ENCODE data around the gene SFXN4.
"Not testable (repeated sequence)": the region's sequence is repeated elsewhere in the genome, so short reads cannot be mapped to it uniquely, and the experiment has no call there.

SFXN4 gene

DNA sequence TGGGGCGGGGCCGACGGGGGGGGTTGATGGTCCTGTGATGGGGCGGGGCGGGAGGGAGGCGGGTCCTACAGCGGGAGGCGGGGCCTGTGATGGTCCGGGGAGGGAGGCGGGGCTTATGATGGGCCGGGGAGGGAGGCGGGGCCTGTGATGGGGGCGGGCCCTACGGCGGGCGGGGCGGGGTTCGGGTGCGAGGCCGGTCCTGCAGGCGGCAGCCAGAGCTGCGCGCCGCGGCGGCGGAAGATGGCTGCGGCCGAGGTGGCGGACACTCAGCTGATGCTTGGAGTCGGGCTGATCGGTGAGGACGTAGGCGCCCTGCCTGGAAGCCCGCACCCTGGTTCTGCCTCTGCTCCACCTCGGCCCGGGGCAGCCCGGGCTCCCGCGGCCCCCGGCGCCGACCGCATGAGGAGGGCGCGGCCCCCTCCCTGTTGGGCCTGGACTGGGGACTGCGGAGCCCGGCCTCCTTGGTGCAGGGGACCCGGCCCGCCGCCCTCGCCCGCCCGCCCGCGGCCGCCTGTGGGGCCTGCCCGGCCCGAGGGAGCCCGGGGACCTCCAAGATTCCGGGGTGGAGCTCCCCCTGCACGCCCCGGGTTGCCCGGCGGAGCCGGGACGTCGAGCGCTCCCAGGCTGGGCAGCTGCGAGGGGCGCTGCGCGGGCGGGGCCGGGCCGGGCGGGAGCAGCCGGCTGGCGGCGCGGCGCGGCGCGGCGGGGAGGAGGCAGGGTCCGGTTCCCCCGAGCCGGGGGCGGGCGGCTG, 61.4 kb downstream of the SFXN4 start, which contains the start of gene DENND10:
DENND10 (plus strand) TSS at position 211 of the 751 bp plus-strand sequence; CDS start at position 241, 30 bp downstream.
- peak within 1 kb of the TSS; percentile 73 to 74 for H3K4me3 ChIP-seq (ENCODE audit: low read depth in 1 of 2, low read length in 2 of 2)
- no peaks in the 10 kb centered on the region for H3K9me3 ChIP-seq (ENCODE audit: control insufficient read depth in 1 of 2, low read length in 2 of 2)
- peaks cover 0 to 6% of the 10 kb centered on the region in 2 donors for H3K36me3 ChIP-seq (ENCODE audit: control insufficient read depth in 1 of 2, insufficient read depth in 2 of 2, low read length in 2 of 2)
- H3K27me3 ChIP-seq (ENCODE audit: low read depth, low read length): no peaks in the 10 kb centered on the region
- H3K27ac ChIP-seq (ENCODE audit: low read length): peak within 1 kb of the TSS; percentile 39
- H3K4me1 ChIP-seq (ENCODE audit: control insufficient read depth in 1 of 2, insufficient read depth in 2 of 2, low read length in 2 of 2): peaks cover 5 to 10% of the 10 kb centered on the region in 2 donors

DNA sequence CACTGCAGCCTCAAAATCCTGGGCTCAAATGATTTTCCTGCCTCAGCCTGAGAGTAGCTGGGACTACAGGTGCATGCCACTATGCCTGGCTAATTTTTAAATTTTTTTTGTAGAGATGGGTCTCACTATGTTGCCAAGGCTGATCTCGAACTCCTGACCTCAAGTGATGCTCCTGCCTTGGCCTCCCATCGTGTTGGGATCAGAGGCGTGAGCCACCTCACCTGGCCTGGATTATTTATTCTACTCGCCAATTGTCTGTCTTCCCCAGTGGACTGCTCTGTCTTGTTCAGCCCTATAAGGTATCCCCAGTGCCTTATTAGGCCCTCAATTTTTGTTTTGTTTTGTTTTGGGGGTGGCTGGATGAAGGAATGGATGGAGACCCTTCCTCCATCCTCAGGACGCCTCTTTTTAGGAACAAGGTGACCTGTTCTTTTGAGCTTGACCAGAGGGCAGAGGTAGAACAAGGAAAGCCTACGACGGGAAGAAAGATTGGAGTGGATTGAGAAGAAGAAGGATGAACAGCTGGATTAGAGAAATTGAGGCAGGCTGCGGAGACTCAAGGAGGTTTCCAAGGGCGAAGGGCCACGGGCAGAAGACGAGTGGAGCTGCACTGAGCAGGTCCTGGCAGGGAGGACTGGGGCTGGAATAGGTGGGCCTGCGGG, 62.1 kb downstream of the SFXN4 start:
- no peak overlapping the region for H3K27ac ChIP-seq (ENCODE audit: low read length)
- no peaks in the 10 kb centered on the region for H3K9me3 ChIP-seq (ENCODE audit: control insufficient read depth in 1 of 2, low read length in 2 of 2)
- peaks cover 5 to 10% of the 10 kb centered on the region in 2 donors for H3K4me1 ChIP-seq (ENCODE audit: control insufficient read depth in 1 of 2, insufficient read depth in 2 of 2, low read length in 2 of 2)
- H3K36me3 ChIP-seq (ENCODE audit: control insufficient read depth in 1 of 2, insufficient read depth in 2 of 2, low read length in 2 of 2): no peaks in the 10 kb centered on the region
- no peak overlapping the region for H3K4me3 ChIP-seq (ENCODE audit: low read depth in 1 of 2, low read length in 2 of 2)
- no peaks in the 10 kb centered on the region for H3K27me3 ChIP-seq (ENCODE audit: low read depth, low read length)

DNA sequence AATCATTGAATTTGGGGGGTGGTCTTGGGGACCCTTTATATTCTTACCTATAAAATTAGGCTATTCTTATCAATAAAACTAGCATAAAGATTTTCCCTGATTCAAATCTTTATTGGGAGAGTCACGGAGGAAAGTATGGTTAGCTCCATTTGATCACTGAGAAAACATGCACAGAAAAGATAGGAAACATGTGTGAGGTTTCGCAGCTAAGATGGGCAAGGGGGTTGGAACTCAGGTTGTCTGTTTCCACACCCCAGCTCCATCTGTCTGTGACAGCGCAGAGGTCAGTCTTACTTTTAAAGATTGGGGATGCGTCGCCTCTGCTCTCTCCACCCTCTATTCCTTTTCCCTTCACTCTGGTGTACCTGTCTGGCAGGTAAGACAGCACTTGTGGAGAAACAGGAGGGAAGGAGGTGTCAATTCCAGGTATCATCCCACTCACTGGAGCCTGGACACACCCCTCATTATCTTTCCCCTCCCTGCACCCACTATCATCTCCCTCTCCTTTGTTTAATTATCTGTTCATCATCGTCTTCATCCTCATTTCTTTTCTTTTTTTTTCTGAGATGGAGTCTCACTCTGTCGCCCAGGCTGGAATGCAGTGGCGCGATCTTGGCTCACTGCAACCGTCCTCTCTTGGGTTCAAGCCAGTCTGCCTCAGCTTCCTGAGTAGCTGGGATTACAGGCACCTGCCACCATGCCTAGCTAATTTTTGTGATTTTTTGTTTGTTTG, 64.0 kb downstream of the SFXN4 start:
- peaks cover 5 to 10% of the 10 kb centered on the region in 2 donors for H3K4me1 ChIP-seq (ENCODE audit: control insufficient read depth in 1 of 2, insufficient read depth in 2 of 2, low read length in 2 of 2)
- no peaks in the 10 kb centered on the region for H3K9me3 ChIP-seq (ENCODE audit: control insufficient read depth in 1 of 2, low read length in 2 of 2)
- no peak overlapping the region for H3K4me3 ChIP-seq (ENCODE audit: low read depth in 1 of 2, low read length in 2 of 2)
- no peaks in the 10 kb centered on the region for H3K36me3 ChIP-seq (ENCODE audit: control insufficient read depth in 1 of 2, insufficient read depth in 2 of 2, low read length in 2 of 2)
- H3K27ac ChIP-seq (ENCODE audit: low read length): no peak overlapping the region
- H3K27me3 ChIP-seq (ENCODE audit: low read depth, low read length): no peaks in the 10 kb centered on the region

DNA sequence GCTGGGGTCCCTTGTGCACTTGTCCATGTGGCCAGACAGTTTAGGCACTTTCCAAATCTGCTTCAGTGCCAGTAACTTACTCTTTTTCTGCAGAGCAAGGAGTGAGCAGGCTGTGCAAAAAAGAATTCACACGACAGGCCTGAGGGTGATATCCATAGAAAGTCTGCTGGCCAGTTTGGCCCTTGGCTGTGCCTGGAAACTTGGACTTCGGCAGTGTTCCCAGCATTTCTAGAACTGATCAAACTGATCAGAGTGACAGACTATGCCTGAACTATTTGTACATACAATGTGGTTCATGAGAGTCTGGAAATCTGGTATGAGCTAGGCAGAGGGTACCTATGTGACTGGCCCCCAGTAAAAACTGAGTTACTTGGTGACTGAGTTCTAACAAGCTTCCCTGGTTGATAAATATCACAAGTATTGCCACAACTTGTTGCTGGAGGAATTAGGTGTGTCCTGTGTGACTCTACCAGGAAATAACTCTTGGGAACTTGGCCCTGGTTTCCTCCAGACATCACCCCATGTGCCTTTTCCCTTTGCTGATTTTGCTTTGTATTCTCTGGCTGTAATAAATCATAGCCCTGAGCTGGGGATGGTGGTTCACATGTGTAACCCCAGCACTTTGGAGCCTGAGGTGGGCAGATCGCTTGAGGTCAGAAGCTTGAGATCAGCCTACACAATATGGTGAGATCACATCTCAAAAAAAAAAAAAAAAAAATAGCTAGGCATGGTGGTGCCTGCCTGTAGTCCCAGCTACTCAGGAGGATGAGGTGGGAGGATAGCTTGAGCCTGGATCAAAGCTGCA, 64.9 kb downstream of the SFXN4 start:
- Histone ChIP-seq H3K4me3 (ENCODE audit: low read depth in 1 of 2, low read length in 2 of 2) (no peak overlapping the region), H3K27me3 (ENCODE audit: low read depth, low read length) (no peaks in the 10 kb centered on the region), H3K27ac (ENCODE audit: low read length) (peak overlapping the region; percentile 19), H3K36me3 (ENCODE audit: control insufficient read depth in 1 of 2, insufficient read depth in 2 of 2, low read length in 2 of 2) (no peaks in the 10 kb centered on the region), H3K9me3 (ENCODE audit: control insufficient read depth in 1 of 2, low read length in 2 of 2) (no peaks in the 10 kb centered on the region), H3K4me1 (ENCODE audit: control insufficient read depth in 1 of 2, insufficient read depth in 2 of 2, low read length in 2 of 2) (peaks cover 5 to 10% of the 10 kb centered on the region in 2 donors)

DNA sequence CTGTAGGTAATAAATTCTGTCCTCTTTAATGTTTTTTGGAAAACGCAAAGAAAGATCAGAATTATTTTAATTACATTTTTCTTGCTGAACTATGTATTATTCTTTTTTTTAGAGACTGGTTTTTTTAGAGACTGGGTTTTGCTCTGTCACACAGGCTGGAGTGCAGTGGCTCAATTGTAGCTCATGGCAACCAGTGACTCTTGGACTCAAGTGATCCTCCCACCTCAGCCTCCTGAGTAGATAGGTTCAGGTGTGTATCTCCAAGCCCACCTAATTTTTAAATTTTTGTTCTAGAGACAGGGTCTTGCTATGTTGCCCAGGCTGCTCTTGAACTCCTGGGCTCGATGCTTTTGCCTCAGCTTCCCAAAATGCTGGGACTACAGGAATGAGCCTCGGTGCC, 66.9 kb downstream of the SFXN4 start:
- Histone ChIP-seq H3K4me1 (ENCODE audit: control insufficient read depth in 1 of 2, insufficient read depth in 2 of 2, low read length in 2 of 2) (no peaks in the 10 kb centered on the region), H3K9me3 (ENCODE audit: control insufficient read depth in 1 of 2, low read length in 2 of 2) (no peaks in the 10 kb centered on the region), H3K27me3 (ENCODE audit: low read depth, low read length) (no peaks in the 10 kb centered on the region), H3K27ac (ENCODE audit: low read length) (no peak overlapping the region), H3K4me3 (ENCODE audit: low read depth in 1 of 2, low read length in 2 of 2) (no peak overlapping the region), H3K36me3 (ENCODE audit: control insufficient read depth in 1 of 2, insufficient read depth in 2 of 2, low read length in 2 of 2) (no peaks in the 10 kb centered on the region)

DNA sequence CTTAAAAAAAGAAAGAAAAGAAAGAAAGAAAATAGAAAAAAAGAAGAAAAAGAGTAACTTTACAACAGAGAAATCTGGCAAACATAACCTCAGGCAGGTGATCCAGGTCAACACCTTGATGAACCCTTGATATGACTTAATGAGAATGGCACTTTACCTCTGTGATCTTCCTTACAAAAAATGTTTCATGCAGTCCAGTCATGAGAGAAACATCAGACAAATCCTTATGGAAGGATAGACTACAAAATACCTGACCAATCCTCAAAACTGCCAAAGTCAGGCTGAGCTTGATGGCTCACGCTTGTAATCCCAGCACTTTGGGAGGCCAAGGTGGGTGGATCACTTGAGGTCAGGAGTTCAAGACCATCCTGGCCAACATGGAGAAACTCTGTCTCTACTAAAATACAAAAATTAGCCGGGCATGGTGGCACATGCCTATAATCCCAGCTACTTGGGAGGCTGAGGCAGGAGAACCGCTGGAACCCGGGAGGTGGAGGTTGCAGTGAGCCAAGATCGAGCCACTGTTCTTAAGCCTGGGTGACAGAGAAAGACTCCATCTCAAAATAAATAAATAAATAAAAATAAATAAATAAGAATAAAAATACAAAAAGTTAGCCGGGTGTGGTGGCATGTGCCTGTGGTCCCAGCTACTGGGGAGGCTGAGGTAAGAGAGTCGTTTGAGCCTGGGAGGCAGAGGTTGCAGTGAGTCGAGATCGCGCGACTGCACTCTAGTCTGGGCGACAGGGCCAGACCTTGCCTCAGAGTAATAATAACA, 68.7 kb downstream of the SFXN4 start:
- not testable (repeated sequence) for H3K4me3 ChIP-seq (ENCODE audit: low read depth in 1 of 2, low read length in 2 of 2); H3K36me3 ChIP-seq (ENCODE audit: control insufficient read depth in 1 of 2, insufficient read depth in 2 of 2, low read length in 2 of 2); H3K27me3 ChIP-seq (ENCODE audit: low read depth, low read length); H3K9me3 ChIP-seq (ENCODE audit: control insufficient read depth in 1 of 2, low read length in 2 of 2); H3K27ac ChIP-seq (ENCODE audit: low read length); H3K4me1 ChIP-seq (ENCODE audit: control insufficient read depth in 1 of 2, insufficient read depth in 2 of 2, low read length in 2 of 2)

DNA sequence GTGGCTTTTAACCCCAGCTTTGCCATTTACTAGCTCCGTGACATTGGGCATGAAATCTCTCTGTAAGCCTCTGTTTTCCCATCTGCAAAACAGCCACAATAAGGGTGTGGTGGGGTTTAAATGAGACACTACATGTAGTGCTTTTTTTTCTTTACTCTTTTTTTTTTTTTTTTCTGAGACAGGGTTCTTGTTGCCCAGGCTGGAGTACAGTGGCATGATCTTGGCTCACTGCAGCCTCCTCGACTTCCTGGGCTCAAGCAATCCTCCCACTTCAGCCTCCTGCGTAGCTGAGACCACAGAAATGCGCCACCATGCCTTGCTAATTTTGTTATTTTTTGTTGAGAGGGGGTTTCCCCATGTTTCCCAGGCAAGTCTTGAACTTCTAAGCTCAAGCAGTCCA, 69.9 kb downstream of the SFXN4 start:
- Histone ChIP-seq H3K4me1 (ENCODE audit: control insufficient read depth in 1 of 2, insufficient read depth in 2 of 2, low read length in 2 of 2) (no peaks in the 10 kb centered on the region), H3K4me3 (ENCODE audit: low read depth in 1 of 2, low read length in 2 of 2) (no peak overlapping the region), H3K27me3 (ENCODE audit: low read depth, low read length) (no peaks in the 10 kb centered on the region), H3K36me3 (ENCODE audit: control insufficient read depth in 1 of 2, insufficient read depth in 2 of 2, low read length in 2 of 2) (no peaks in the 10 kb centered on the region), H3K9me3 (ENCODE audit: control insufficient read depth in 1 of 2, low read length in 2 of 2) (no peaks in the 10 kb centered on the region), H3K27ac (ENCODE audit: low read length) (no peak overlapping the region)

DNA sequence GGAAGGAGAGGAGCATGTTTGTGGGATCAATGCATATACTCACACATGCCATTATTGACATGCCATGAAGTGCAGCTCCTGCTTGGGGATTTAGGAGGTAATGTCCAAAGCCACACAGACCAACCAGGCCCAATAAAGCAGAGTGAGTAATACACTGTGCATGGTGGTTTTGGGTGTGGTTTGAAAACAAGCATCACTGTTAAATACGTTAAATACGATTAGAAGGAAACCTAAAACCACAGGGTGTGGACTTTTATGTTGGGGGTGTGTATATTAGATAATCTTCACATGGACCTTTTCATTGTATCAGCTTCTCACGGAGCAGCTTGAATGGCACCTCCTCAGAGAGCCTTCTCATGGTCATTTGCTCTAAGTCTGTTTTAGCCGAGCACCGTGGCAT, 74.5 kb downstream of the SFXN4 start:
- Histone ChIP-seq H3K27me3 (ENCODE audit: low read depth, low read length) (no peaks in the 10 kb centered on the region), H3K36me3 (ENCODE audit: control insufficient read depth in 1 of 2, insufficient read depth in 2 of 2, low read length in 2 of 2) (no peaks in the 10 kb centered on the region), H3K9me3 (ENCODE audit: control insufficient read depth in 1 of 2, low read length in 2 of 2) (no peaks in the 10 kb centered on the region), H3K4me1 (ENCODE audit: control insufficient read depth in 1 of 2, insufficient read depth in 2 of 2, low read length in 2 of 2) (no peaks in the 10 kb centered on the region), H3K27ac (ENCODE audit: low read length) (peak overlapping the region; percentile 24), H3K4me3 (ENCODE audit: low read depth in 1 of 2, low read length in 2 of 2) (no peak overlapping the region)

Measured in muscle layer of duodenum (tissue), 2 donors.